ENCODE results near the gene TBC1D5.
A peak's percentile ranks its signal among the peaks of the same experiment; 100 is the strongest.
"Not testable (repeated sequence)": the region's sequence is repeated elsewhere in the genome, so short reads cannot be mapped to it uniquely, and the experiment has no call there.

TBC1D5 gene

GRCh38 chr3:17742102-17742879 lies at the start of gene TBC1D5:
Gene TBC1D5, minus strand, starts transcription at chr3:17742631. Its CDS starts 234,061 bp downstream, at chr3:17508570.
- TF ChIP-seq, protein P1, sequence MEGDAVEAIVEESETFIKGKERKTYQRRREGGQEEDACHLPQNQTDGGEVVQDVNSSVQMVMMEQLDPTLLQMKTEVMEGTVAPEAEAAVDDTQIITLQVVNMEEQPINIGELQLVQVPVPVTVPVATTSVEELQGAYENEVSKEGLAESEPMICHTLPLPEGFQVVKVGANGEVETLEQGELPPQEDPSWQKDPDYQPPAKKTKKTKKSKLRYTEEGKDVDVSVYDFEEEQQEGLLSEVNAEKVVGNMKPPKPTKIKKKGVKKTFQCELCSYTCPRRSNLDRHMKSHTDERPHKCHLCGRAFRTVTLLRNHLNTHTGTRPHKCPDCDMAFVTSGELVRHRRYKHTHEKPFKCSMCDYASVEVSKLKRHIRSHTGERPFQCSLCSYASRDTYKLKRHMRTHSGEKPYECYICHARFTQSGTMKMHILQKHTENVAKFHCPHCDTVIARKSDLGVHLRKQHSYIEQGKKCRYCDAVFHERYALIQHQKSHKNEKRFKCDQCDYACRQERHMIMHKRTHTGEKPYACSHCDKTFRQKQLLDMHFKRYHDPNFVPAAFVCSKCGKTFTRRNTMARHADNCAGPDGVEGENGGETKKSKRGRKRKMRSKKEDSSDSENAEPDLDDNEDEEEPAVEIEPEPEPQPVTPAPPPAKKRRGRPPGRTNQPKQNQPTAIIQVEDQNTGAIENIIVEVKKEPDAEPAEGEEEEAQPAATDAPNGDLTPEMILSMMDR (conservative IDR thresholded peaks at IDR 0.05) = no peak
- H3K27ac ChIP-seq = peak within 1 kb of the TSS; percentile 100

DNA sequence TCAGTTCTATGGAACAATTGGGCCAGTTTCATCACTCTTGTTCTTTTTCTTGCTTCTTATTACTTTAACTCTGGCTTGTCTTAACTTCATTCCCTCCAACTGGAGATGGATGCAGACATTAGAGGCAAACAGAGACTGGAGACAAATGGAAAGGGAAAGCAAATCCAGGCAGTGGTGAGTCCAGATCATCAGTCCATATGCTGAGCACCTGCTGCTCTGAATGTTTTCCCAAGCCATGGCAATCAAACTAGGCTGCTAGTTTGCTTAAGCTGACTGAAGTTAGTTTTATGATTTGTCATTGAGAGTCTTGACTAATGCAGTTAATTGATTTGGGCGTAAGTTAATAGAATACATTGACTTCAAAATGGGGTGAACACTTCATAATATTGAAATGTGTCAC lies 41.0 kb upstream of the TBC1D5 start:
- no peak overlapping the region for H3K27ac ChIP-seq
- TF ChIP-seq, protein P1 (conservative IDR thresholded peaks at IDR 0.05) = no peak

DNA sequence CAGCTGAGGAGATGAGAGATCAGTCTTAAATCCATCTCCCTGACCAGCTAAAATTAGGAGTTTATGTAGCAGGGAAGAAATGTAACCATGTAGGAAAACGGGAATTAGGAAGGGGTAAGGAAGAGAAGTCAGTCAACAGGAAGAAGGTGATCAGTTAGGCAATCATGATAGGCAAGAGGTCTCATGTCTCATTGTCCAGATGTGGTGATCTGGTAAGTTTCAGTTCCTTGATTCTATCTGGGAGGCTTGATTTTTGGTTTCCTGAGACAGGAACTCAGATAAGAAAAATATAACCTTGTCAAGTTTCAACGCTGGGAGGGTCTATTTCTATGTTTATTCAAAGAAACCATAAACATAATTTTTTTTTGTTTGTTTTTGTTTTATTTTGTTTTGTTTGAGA lies 40.3 kb upstream of the TBC1D5 start:
- TF ChIP-seq, protein P1 (conservative IDR thresholded peaks at IDR 0.05) = no peak
- H3K27ac ChIP-seq = no peak overlapping the region

DNA sequence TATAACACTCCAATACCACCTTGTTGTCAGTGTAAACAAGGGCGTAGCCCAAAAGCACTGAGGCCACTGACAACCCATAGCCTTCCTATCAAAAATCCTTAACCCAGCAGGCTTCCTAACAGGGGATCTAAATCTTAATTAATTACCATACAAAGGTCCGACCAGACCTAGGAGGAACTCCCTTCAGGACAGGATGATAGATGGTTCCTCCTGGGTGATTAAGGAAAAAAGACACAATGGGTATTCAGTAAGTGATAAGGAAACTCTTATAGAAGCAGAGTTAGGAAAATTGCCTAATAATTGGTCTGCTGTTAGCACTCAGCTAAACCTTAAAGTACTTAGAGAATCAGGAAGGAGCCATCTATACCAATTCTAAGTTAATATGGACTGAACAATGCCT lies 37.9 kb upstream of the TBC1D5 start:
- H3K27ac ChIP-seq = not testable (repeated sequence)

GRCh38 chr3:17779304-17780250 lies 37.1 kb upstream of the TBC1D5 start:
- not testable (repeated sequence) for H3K27ac ChIP-seq

- H3K27ac ChIP-seq = not testable (repeated sequence)
These were observed 34.9 kb upstream of the TBC1D5 start for GRCh38 chr3:17777326-17777725.

DNA sequence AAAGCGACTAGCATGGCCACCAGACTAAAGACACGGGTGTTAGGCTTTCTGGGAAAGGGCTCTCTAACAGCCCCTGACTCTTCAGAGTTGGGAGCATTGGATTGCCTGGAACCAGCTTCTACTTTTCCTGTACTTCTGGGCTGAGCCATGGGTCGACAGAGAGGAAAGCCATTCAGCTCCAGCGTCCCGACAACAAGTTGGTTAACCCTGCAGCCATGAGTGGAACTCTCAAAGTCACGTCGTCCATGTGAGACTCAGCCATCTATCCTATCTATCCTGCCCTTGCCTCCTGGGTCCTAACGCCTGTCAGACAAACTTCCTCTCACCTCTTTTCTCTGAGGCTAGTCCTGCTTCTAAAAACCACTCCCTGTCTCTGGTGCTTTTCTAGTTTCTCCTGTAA lies 32.6 kb upstream of the TBC1D5 start:
- no peak overlapping the region for H3K27ac ChIP-seq
- TF ChIP-seq, protein P1 (conservative IDR thresholded peaks at IDR 0.05) = no peak

DNA sequence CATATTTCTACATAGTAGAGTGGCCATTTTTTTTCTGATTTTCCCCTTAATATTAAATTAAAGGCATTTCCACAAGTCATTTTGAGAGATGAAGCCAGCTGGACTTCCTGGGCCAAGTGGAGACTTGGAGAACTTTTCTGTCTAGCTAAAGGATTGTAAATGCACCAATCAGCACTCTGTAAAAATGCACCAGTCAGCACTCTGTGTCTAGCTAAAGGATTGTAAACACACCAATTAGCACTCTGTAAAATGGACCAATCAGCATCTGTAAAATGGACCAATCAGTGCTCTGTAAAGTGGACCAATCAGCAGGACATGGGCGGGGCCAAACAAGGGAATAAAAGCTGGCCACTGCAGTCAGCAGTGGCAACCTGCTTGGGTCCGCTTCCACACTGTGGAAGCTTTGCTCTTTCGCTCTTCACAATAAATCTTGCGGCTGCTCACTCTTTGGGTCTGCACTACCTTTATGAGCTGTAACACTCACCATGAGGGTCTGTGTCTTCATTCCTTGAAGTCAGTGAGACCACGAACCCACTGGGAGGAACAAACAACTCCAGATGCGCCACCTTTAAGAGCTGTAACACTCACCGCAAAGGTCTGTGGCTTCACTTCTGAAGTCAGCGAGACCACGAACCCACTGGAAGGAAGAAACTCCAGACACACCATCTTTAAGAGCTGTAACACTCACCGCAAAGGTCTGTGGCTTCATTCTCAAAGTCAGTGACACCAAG lies 31.9 kb upstream of the TBC1D5 start:
- H3K27ac ChIP-seq = not testable (repeated sequence)

GRCh38 chr3:17772556-17772955 lies 30.1 kb upstream of the TBC1D5 start:
- no peak overlapping the region for H3K27ac ChIP-seq
- TF ChIP-seq, protein P1 (conservative IDR thresholded peaks at IDR 0.05) = no peak
